Dermis microvascular lymphatic vessel endothelial cell (primary cell): ENCODE results near the gene RFC3. TPM values are rescaled to one million over a fixed set of nuclear protein-coding genes. Genes with fewer than 3 reads are reported as not detected.
"Not testable (repeated sequence)": the region's sequence is repeated elsewhere in the genome, so short reads cannot be mapped to it uniquely, and the experiment has no call there.

ENCODE experiments used
- DNase-seq, 2 donors: peaks; one replicate each; pipeline versions ENCODE4 v3.0.0 to v3.0.0-alpha.2; 2010; ENCODE audit warnings: low read depth in 2 of 2
- total RNA-seq: library from RNA; depleted of rRNA; stranded (reverse); fragments of >200 nt; gene quantifications from 2 replicates; pipeline ENCODE4 v1.2.1, GENCODE V29; 2014

Gene RFC3
- total RNA-seq, 1 donor from 2014 or later: 10.4 TPM

- DNase-seq: no peak
These were observed 11.3 kb upstream of the RFC3 start for GRCh38 chr13:33806470-33807248.

- not testable (repeated sequence) for DNase-seq
These were observed 5.1 kb upstream of the RFC3 start for GRCh38 chr13:33812829-33813228.

DNA sequence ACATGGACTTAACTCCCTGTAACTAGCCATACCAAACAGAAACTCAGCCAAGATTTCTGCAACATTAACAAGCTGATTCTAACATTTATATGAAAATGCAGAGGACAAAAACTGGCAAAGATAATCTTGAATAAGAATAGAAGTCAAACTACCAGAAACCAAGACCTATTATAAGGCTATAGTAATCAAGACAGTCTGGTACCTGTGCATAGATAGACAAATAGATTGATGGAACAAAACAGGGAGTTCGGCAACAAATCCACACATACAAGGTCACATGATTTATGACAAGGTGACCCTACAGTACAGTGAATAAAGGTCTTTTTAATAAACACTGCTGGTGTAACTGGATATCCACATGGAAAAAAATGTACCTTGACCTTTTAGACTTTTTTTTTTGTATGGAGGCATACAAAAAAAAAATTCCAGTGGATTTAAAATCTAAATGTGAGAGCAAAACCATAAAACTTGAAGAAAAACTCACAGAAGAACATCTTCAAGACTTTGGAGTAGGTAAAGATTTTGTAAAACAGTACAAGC lies 2.9 kb upstream of the RFC3 start:
- DNase-seq: no peak

GRCh38 chr13:33816912-33817311 lies 1.0 kb upstream of the RFC3 start:
- DNase-seq: no peak

GRCh38 chr13:33817513-33817900 lies 442 bp upstream of the RFC3 start:
- DNase-seq: peak in 1 of 2 donors; percentile 0

GRCh38 chr13:33825083-33825482 lies 7.1 kb downstream of the RFC3 start:
- no peak for DNase-seq

GRCh38 chr13:33827139-33827538 lies 9.2 kb downstream of the RFC3 start:
- DNase-seq: no peak

- DNase-seq: no peak
These were observed 10.6 kb downstream of the RFC3 start for GRCh38 chr13:33828431-33829129.

DNA sequence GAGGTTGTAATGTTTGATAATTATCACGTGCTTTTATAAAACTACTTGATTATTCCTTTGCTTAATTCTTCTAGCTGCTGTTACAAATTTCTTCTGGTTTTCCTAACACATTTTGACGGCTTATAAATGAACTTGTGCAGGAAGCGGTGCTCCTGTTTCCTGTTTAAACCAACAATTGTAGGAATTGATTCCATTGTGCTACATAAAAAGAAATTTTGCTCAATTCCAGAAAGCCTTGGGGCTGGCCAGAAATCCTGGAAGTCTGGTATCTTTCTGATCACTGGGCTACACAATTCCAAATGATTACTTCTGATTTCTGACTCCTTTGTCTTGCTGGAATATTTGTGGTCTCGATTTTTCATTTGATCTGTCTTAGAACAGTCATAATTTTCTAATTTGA lies 14.9 kb downstream of the RFC3 start:
- DNase-seq: peak; percentile 23 to 70

GRCh38 chr13:33838647-33839046 lies 20.7 kb downstream of the RFC3 start:
- DNase-seq: no peak

GRCh38 chr13:33840402-33840801 lies 22.5 kb downstream of the RFC3 start:
- DNase-seq: no peak

GRCh38 chr13:33842207-33842606 lies 24.3 kb downstream of the RFC3 start:
- DNase-seq: no peak

DNA sequence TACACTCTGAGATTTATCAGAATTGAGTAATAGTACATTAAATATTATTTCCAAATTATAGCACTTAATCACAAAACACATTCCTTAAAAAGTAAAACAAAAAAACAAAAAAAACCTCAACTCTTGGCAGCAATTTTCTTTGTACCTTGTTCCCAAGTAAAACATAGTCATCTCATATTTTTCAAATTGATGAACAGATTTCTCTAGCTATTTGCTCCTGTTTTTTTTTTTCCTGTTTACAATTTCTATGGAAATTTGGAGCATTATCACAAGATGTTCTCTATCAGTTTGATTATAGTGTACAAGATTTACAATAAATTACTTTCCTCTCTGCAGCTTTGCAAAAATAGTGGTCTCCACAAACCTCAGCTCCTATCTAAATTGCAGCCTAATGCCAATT lies 25.0 kb downstream of the RFC3 start:
- DNase-seq: no peak

GRCh38 chr13:33845572-33846302 lies 27.8 kb downstream of the RFC3 start:
- DNase-seq: peak in 1 of 2 donors; percentile 3

DNA sequence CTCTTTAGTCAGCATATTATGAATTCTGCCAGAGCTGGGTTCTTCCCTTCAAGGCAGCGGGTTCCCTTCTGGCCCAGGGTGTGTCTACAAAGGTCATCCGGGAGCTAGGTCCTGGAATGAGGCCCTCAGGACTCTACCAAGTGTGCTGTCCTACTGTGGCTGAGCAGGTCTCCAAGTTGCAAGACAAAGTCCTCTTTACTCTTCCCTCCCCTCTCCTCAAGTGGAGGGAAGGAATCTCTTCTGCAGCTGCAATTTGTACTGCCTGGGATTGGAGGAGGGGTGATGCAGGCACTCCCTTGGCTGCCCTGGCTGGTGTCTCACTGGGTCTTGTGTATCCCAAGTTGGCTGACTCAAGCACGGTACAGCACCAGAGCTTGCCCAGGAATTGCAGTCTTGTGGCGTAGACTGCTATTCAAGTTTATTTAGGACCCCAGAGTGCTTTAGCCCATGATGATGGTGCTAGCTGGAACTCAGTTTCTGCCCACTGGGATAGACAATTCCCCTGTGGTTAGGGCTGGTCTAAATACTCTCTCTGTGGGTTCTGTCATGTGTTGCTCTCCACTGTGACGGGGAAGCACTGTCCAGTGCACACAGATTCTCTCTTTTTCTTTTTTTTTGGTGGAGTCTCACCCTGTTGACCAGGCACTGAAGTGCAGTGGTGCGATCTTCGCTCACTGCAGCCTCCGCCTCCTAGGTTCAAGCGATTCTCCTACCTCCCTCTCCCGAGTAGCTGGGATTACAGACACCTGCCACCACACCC lies 28.5 kb downstream of the RFC3 start:
- DNase-seq: no peak

DNA sequence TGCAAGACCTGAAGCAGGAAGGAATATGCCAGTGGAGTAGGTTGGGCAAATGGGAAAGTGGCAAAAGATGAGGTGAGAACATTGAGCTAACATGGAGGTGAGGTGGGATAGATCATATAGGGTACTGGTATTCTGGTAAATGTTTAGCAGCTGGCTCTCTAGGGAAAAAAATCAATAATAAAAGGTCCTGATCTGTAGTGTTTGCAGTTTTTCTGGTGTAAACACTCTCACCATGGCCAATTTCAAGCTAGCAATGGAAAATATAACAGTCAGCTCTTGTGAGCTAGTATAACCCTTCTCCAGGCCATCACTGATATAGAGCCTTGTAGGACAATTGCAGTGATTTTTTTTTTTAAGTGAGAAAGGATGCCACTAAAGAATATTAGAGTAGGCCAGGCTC lies 31.3 kb downstream of the RFC3 start:
- DNase-seq: no peak

GRCh38 chr13:33855371-33855895 lies 37.5 kb downstream of the RFC3 start:
- DNase-seq: peak in 1 of 2 donors; percentile 19

DNA sequence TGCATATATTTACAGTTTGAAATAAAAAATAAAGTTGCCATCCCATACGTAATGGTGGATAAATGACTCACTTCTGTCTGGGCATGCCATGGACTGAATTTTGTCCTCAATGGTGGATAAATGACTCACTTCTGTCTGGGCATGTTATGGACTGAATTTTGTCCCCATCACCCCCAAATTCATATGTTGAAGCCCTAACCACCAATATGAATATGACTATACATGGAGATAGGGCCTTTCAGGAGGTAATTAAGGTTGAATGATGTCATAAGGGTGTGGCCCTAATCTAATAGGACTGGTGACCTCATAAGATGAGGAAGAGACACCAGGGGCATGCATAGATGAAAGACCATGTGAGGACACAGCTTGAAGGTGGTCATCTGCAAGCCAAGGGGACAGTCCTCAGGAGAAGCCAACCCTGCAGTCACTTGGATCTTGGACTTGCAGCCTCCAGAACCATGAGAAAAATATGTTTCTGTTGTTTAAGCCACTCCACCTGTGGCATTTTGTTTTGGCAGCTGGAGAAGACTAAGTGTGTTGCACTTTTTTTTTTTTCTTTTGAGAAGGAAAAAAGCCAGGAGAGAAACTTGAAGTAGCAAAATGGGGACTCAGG lies 41.8 kb downstream of the RFC3 start:
- no peak for DNase-seq

DNA sequence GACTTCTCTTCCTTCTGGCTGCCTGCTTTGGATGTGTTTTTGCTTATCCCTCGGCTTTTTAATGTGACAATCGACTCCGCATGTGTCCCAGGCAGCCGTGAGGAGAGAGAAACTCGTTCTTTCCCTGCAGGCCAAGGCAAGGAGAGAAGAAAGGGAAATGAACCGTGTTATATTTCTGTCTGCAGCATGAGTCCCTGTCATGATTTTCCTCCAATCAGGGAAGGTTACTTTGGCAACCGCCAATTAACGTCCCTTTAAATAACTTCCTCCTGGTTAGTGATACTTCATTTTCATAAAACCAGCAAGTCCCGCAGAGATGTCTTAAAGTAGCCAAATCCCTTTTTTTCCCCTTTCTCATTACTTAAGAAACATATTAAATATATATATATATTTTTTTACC lies 42.6 kb downstream of the RFC3 start:
- DNase-seq: no peak

DNA sequence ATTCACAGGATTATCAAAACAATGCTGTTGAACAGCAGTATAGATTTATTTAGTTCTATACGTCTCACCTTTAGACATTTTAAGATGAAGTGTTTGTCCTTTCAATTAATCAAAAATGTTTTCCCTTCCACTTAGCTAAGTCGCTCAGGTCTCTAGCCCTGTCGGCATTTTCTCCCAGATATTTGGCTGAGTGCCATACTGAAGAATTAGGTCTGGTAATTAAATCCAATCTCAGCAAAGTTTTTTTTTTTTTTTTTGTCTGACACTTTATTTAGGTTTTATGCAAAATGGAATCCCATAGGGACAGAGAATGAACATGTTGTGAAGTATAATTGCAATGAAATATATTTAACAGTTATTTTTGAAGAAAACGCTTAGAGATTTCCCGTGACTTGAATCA lies 44.1 kb downstream of the RFC3 start:
- DNase-seq: no peak
